ENCODE data around the gene OR2T34. TPM values are rescaled to one million over a fixed set of nuclear protein-coding genes. Genes with fewer than 3 reads are reported as not detected.

Gene OR2T34
- total and polyA plus RNA-seq, 4 donors: not detected

GRCh38 chr1:248599396-248599795 is 24.8 kb upstream of the OR2T34 start:
- DNase-seq (ENCODE audit: low spot score): no peak
- TF ChIP-seq HNF4G (IDR thresholded peaks at IDR 0.05): no peak
- TF ChIP-seq FOXA2 (IDR thresholded peaks at IDR 0.05): no peak
- TF ChIP-seq, protein P1, sequence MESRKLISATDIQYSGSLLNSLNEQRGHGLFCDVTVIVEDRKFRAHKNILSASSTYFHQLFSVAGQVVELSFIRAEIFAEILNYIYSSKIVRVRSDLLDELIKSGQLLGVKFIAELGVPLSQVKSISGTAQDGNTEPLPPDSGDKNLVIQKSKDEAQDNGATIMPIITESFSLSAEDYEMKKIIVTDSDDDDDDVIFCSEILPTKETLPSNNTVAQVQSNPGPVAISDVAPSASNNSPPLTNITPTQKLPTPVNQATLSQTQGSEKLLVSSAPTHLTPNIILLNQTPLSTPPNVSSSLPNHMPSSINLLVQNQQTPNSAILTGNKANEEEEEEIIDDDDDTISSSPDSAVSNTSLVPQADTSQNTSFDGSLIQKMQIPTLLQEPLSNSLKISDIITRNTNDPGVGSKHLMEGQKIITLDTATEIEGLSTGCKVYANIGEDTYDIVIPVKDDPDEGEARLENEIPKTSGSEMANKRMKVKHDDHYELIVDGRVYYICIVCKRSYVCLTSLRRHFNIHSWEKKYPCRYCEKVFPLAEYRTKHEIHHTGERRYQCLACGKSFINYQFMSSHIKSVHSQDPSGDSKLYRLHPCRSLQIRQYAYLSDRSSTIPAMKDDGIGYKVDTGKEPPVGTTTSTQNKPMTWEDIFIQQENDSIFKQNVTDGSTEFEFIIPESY (IDR thresholded peaks at IDR 0.05): no peak
- TF ChIP-seq, protein P2, sequence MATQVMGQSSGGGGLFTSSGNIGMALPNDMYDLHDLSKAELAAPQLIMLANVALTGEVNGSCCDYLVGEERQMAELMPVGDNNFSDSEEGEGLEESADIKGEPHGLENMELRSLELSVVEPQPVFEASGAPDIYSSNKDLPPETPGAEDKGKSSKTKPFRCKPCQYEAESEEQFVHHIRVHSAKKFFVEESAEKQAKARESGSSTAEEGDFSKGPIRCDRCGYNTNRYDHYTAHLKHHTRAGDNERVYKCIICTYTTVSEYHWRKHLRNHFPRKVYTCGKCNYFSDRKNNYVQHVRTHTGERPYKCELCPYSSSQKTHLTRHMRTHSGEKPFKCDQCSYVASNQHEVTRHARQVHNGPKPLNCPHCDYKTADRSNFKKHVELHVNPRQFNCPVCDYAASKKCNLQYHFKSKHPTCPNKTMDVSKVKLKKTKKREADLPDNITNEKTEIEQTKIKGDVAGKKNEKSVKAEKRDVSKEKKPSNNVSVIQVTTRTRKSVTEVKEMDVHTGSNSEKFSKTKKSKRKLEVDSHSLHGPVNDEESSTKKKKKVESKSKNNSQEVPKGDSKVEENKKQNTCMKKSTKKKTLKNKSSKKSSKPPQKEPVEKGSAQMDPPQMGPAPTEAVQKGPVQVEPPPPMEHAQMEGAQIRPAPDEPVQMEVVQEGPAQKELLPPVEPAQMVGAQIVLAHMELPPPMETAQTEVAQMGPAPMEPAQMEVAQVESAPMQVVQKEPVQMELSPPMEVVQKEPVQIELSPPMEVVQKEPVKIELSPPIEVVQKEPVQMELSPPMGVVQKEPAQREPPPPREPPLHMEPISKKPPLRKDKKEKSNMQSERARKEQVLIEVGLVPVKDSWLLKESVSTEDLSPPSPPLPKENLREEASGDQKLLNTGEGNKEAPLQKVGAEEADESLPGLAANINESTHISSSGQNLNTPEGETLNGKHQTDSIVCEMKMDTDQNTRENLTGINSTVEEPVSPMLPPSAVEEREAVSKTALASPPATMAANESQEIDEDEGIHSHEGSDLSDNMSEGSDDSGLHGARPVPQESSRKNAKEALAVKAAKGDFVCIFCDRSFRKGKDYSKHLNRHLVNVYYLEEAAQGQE (IDR thresholded peaks at IDR 0.05): no peak
- no peak for TF ChIP-seq NR2F2 (IDR thresholded peaks at IDR 0.05)
- no peak for TF ChIP-seq RXRA (IDR thresholded peaks at IDR 0.05)
- TF ChIP-seq, protein P3, sequence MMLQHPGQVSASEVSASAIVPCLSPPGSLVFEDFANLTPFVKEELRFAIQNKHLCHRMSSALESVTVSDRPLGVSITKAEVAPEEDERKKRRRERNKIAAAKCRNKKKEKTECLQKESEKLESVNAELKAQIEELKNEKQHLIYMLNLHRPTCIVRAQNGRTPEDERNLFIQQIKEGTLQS (IDR thresholded peaks at IDR 0.05): no peak
- 68% methylated on average over 8 of the region's 8 CpGs for WGBS
- H3K27me3 ChIP-seq (ENCODE audit: control insufficient read depth in 4 of 4, insufficient read depth in 4 of 4, low read length in 3 of 4): peaks cover 0 to 5% (median under 1%) of the 10 kb centered on the region in 4 donors
- no peaks in the 10 kb centered on the region for H3K4me1 ChIP-seq (ENCODE audit: control insufficient read depth in 4 of 4, insufficient read depth in 4 of 4, low read length in 3 of 4)
- peaks cover 0 to 3% (median 0%) of the 10 kb centered on the region in 4 donors for H3K9me3 ChIP-seq (ENCODE audit: control insufficient read depth in 4 of 4, low read length in 3 of 4)
- H3K9ac ChIP-seq (ENCODE audit: low read depth in 1 of 2, low read length in 2 of 2): no peak overlapping the region
- H3K27ac ChIP-seq (ENCODE audit: low read depth in 1 of 2, low read length in 2 of 2): no peak overlapping the region
- no peaks in the 10 kb centered on the region for H3K36me3 ChIP-seq (ENCODE audit: control insufficient read depth in 4 of 4, insufficient read depth in 3 of 4, low read depth in 1 of 4, low read length in 3 of 4)
- no peak overlapping the region for H3K4me3 ChIP-seq (ENCODE audit: low read depth in 1 of 3, low read length in 3 of 3)

GRCh38 chr1:248597589-248597988 is 23.0 kb upstream of the OR2T34 start, which contains the start of gene OR2T10:
Gene OR2T10, minus strand, starts transcription at chr1:248597700. Its CDS starts 3,932 bp downstream, at chr1:248593768.
- H3K4me3 ChIP-seq (ENCODE audit: low read depth in 1 of 3, low read length in 3 of 3): no peak within 1 kb of the TSS
- no peak for DNase-seq (ENCODE audit: low spot score)
- H3K27ac ChIP-seq (ENCODE audit: low read depth in 1 of 2, low read length in 2 of 2): no peak within 1 kb of the TSS
- peaks cover 0 to 5% (median 0%) of the 10 kb centered on the region in 4 donors for H3K27me3 ChIP-seq (ENCODE audit: control insufficient read depth in 4 of 4, insufficient read depth in 4 of 4, low read length in 3 of 4)
- no peaks in the 10 kb centered on the region for H3K9me3 ChIP-seq (ENCODE audit: control insufficient read depth in 4 of 4, low read length in 3 of 4)
- no peak for TF ChIP-seq EGR1 (IDR thresholded peaks at IDR 0.05; ENCODE audit: low read depth in 2 of 2)
- TF ChIP-seq, protein P2 (IDR thresholded peaks at IDR 0.05): no peak
- TF ChIP-seq GABPA (IDR thresholded peaks at IDR 0.05 in 1 of 2, conservative IDR thresholded peaks at IDR 0.05 in 1 of 2): no peak
- no peak for TF ChIP-seq RAD21 (IDR thresholded peaks at IDR 0.05)
- TF ChIP-seq FOXA2 (IDR thresholded peaks at IDR 0.05): no peak
- no peak for TF ChIP-seq TAF1 (conservative IDR thresholded peaks at IDR 0.05)
- TF ChIP-seq HNF4A (conservative IDR thresholded peaks at IDR 0.05): no peak
- TF ChIP-seq JUND (IDR thresholded peaks at IDR 0.05): no peak
- TF ChIP-seq, protein P4, sequence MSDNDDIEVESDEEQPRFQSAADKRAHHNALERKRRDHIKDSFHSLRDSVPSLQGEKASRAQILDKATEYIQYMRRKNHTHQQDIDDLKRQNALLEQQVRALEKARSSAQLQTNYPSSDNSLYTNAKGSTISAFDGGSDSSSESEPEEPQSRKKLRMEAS (IDR thresholded peaks at IDR 0.05): no peak
- TF ChIP-seq RXRA (IDR thresholded peaks at IDR 0.05): no peak
- no peak for TF ChIP-seq NR2F2 (IDR thresholded peaks at IDR 0.05)
- 82% methylated on average over 6 of the region's 6 CpGs for WGBS
- no peaks in the 10 kb centered on the region for H3K36me3 ChIP-seq (ENCODE audit: control insufficient read depth in 4 of 4, insufficient read depth in 3 of 4, low read depth in 1 of 4, low read length in 3 of 4)
- H3K9ac ChIP-seq (ENCODE audit: low read depth in 1 of 2, low read length in 2 of 2): no peak within 1 kb of the TSS
- H3K4me1 ChIP-seq (ENCODE audit: control insufficient read depth in 4 of 4, insufficient read depth in 4 of 4, low read length in 3 of 4): no peaks in the 10 kb centered on the region
